Tibial nerve (tissue), 4 donors: ENCODE data around the gene HTR7. TPM values are rescaled to one million over a fixed set of nuclear protein-coding genes. Genes with fewer than 3 reads are reported as not detected.

ENCODE experiments used
- DNase-seq, 2 donors: peaks; one replicate each; pipeline ENCODE4 v3.0.0-alpha.2; 2019; ENCODE audit warnings: low spot score in 2 of 2
- H3K27ac ChIP-seq, 4 donors: fragments of 200-600 bp; sonication (generic) in 3 of 4; one replicate each; pipeline ENCODE4 v1.5.1; 2017 to 2019; ENCODE audit warnings: mild to moderate bottlenecking in 1 of 4
- H3K27me3 ChIP-seq, 2 donors: fragments of 200-600 bp; sonication (generic) in 1 of 2; one replicate each; pipeline versions ENCODE4 v1.5.1 to v1.6.0; 2017 to 2019
- H3K36me3 ChIP-seq, 3 donors: fragments of 200-600 bp; sonication (generic); one replicate each; pipeline ENCODE4 v1.5.1; 2018 to 2019
- H3K4me1 ChIP-seq, 4 donors: fragments of 200-600 bp; sonication (generic) in 3 of 4; one replicate each; pipeline ENCODE4 v1.5.1; 2017 to 2019
- H3K4me3 ChIP-seq, 4 donors: fragments of 200-600 bp; sonication (generic) in 3 of 4; one replicate each; pipeline ENCODE4 v1.5.1; 2017 to 2019; ENCODE audit warnings: mild to moderate bottlenecking in 1 of 4, moderate library complexity in 1 of 4
- H3K9me3 ChIP-seq, 4 donors: fragments of 200-600 bp; sonication (generic) in 3 of 4; one replicate each; pipeline ENCODE4 v1.5.1; 2017 to 2019
- CTCF ChIP-seq, 5 experiments: fragments of 200-600 bp in 3 of 5; fragments of 450-650 bp in 2 of 5; sonication (generic) in 3 of 5; IDR thresholded peaks; one replicate each; pipeline ENCODE4 v1.5.1; 2016 to 2019; ENCODE audit warnings: antibody characterized with exemption in 5 of 5, mild to moderate bottlenecking in 3 of 5, moderate library complexity in 2 of 5
- EP300 ChIP-seq, 2 donors: sonication (generic); formaldehyde crosslinking; IDR thresholded peaks; one replicate each; pipeline ENCODE4 v1.6.1; 2017; ENCODE audit warnings: antibody characterized with exemption in 2 of 2, mild to moderate bottlenecking in 1 of 2
- POLR2A ChIP-seq, 2 donors: fragments of 450-650 bp; IDR thresholded peaks; one replicate each; pipeline ENCODE4 v1.6.1; 2017; ENCODE audit warnings: antibody characterized with exemption in 2 of 2, mild to moderate bottlenecking in 2 of 2, moderate library complexity in 2 of 2
- WGBS, 2 donors: methylation state at CpG; one replicate each; pipeline ENCODE4 v1.1.5; 2018; 5-methylcytosine and 5-hydroxymethylcytosine counted together
- total RNA-seq, 4 donors: library from RNA; depleted of rRNA; stranded (reverse); fragments of >200 nt; gene quantifications; one replicate each; pipeline ENCODE4 v1.1.0, GENCODE V29; 2016

Gene HTR7
- total RNA-seq, 4 donors from 2014 or later, result 0.20 to 1.2 (median 0.43) TPM

GRCh38 chr10:90734415-90734814 is 123.4 kb downstream of the HTR7 start:
- DNase-seq, result no peak
- 59 to 70% methylated on average over 2 of the region's 2 CpGs for WGBS, 2 donors
- H3K9me3 ChIP-seq, result no peaks in the 10 kb centered on the region
- no peak for TF ChIP-seq EP300 (IDR thresholded peaks at IDR 0.05)
- no peak for TF ChIP-seq CTCF (IDR thresholded peaks at IDR 0.05)
- no peak for TF ChIP-seq POLR2A (IDR thresholded peaks at IDR 0.05)
- no peaks in the 10 kb centered on the region for H3K27me3 ChIP-seq
- no peaks in the 10 kb centered on the region for H3K36me3 ChIP-seq
- H3K27ac ChIP-seq, result no peak overlapping the region
- no peak overlapping the region for H3K4me3 ChIP-seq
- no peaks in the 10 kb centered on the region for H3K4me1 ChIP-seq

GRCh38 chr10:90732581-90732980 is 125.3 kb downstream of the HTR7 start:
- TF ChIP-seq POLR2A (IDR thresholded peaks at IDR 0.05), result no peak
- no peak for TF ChIP-seq CTCF (IDR thresholded peaks at IDR 0.05)
- no peak for TF ChIP-seq EP300 (IDR thresholded peaks at IDR 0.05)
- 67 to 72% methylated on average over 3 of the region's 3 CpGs for WGBS, 2 donors

GRCh38 chr10:90723416-90724068 is 134.3 kb downstream of the HTR7 start:
- no peaks in the 10 kb centered on the region for H3K9me3 ChIP-seq
- no peaks in the 10 kb centered on the region for H3K4me1 ChIP-seq
- no peaks in the 10 kb centered on the region for H3K36me3 ChIP-seq
- no peaks in the 10 kb centered on the region for H3K27me3 ChIP-seq
- no peak for DNase-seq
- no peak overlapping the region for H3K4me3 ChIP-seq
- H3K27ac ChIP-seq, result no peak overlapping the region
- TF ChIP-seq EP300 (IDR thresholded peaks at IDR 0.05) (no peak), POLR2A (IDR thresholded peaks at IDR 0.05) (no peak), CTCF (IDR thresholded peaks at IDR 0.05) (no peak)
- WGBS, 2 donors, result 51 to 64% methylated on average over 6 of the region's 6 CpGs

More at GRCh38 chr10:90732581-90732980, 125.3 kb downstream of the HTR7 start:
- Histone ChIP-seq H3K27ac (no peak overlapping the region), H3K9me3 (no peaks in the 10 kb centered on the region), H3K4me1 (no peaks in the 10 kb centered on the region), H3K4me3 (no peak overlapping the region), H3K27me3 (no peaks in the 10 kb centered on the region), H3K36me3 (no peaks in the 10 kb centered on the region)
- DNase-seq, result no peak

- Histone ChIP-seq H3K4me3 (no peak overlapping the region), H3K4me1 (no peaks in the 10 kb centered on the region), H3K9me3 (no peaks in the 10 kb centered on the region), H3K36me3 (no peaks in the 10 kb centered on the region), H3K27me3 (no peaks in the 10 kb centered on the region), H3K27ac (no peak overlapping the region)
- WGBS, 2 donors, result 94 to 96% methylated on average over 5 of the region's 5 CpGs
- DNase-seq, result no peak
- TF ChIP-seq POLR2A (IDR thresholded peaks at IDR 0.05), result no peak
- no peak for TF ChIP-seq EP300 (IDR thresholded peaks at IDR 0.05)
- no peak for TF ChIP-seq CTCF (IDR thresholded peaks at IDR 0.05)
These were observed 135.0 kb downstream of the HTR7 start for GRCh38 chr10:90722832-90723231.

GRCh38 chr10:90718182-90718581 is 139.7 kb downstream of the HTR7 start:
- 54 to 76% methylated on average over 3 of the region's 3 CpGs for whole genome bisulfite sequencing, 2 donors
- H3K4me3 ChIP-seq, result no peak overlapping the region
- no peaks in the 10 kb centered on the region for H3K9me3 ChIP-seq
- no peak overlapping the region for H3K27ac ChIP-seq
- no peak for TF ChIP-seq EP300 (IDR thresholded peaks at IDR 0.05)
- no peaks in the 10 kb centered on the region for H3K36me3 ChIP-seq
- no peaks in the 10 kb centered on the region for H3K27me3 ChIP-seq
- no peak for DNase-seq
- no peaks in the 10 kb centered on the region for H3K4me1 ChIP-seq
